ENCODE data around the gene KCNIP1.

Gene KCNIP1

GRCh38 chr5:170746961-170747340 lies 243.1 kb downstream of the KCNIP1 start:
- TF ChIP-seq RAD21 (IDR thresholded peaks at IDR 0.05; ENCODE audit: low read depth) = no peak
- TF ChIP-seq EGR1 (IDR thresholded peaks at IDR 0.05) = no peak
- TF ChIP-seq MAX (IDR thresholded peaks at IDR 0.05) = no peak
- no peak for TF ChIP-seq FOXM1 (IDR thresholded peaks at IDR 0.05; ENCODE audit: borderline replicate concordance, low read depth)
- TF ChIP-seq NFIC (IDR thresholded peaks at IDR 0.05) = no peak
- no peak for TF ChIP-seq REST (IDR thresholded peaks at IDR 0.05; ENCODE audit: low read depth)

GRCh38 chr5:170747357-170747756 lies 243.5 kb downstream of the KCNIP1 start:
- TF ChIP-seq REST (IDR thresholded peaks at IDR 0.05; ENCODE audit: low read depth) (no peak), NFIC (IDR thresholded peaks at IDR 0.05) (no peak), YY1 (IDR thresholded peaks at IDR 0.05; ENCODE audit: low read depth) (no peak), USF1 (IDR thresholded peaks at IDR 0.05) (no peak), TCF12 (IDR thresholded peaks at IDR 0.05; ENCODE audit: low read depth) (no peak), TAF1 (IDR thresholded peaks at IDR 0.05; ENCODE audit: low read depth) (no peak), EP300 (IDR thresholded peaks at IDR 0.05; ENCODE audit: borderline replicate concordance) (no peak), CEBPB (IDR thresholded peaks at IDR 0.05) (no peak), TEAD4 (IDR thresholded peaks at IDR 0.05) (no peak), CREB1 (IDR thresholded peaks at IDR 0.05; ENCODE audit: low read depth) (no peak), ZBTB7A (IDR thresholded peaks at IDR 0.05; ENCODE audit: low read depth) (no peak), EGR1 (IDR thresholded peaks at IDR 0.05) (no peak)

GRCh38 chr5:170747851-170748250 lies 244.0 kb downstream of the KCNIP1 start:
- peak; percentile 50 for TF ChIP-seq RAD21 (IDR thresholded peaks at IDR 0.05; ENCODE audit: low read depth)
- no peak for TF ChIP-seq EP300 (IDR thresholded peaks at IDR 0.05; ENCODE audit: borderline replicate concordance)
- TF ChIP-seq CEBPB (IDR thresholded peaks at IDR 0.05) = no peak

- TF ChIP-seq TCF12 (IDR thresholded peaks at IDR 0.05; ENCODE audit: low read depth) (no peak), TEAD4 (IDR thresholded peaks at IDR 0.05) (no peak), CREB1 (IDR thresholded peaks at IDR 0.05; ENCODE audit: low read depth) (no peak), RAD21 (IDR thresholded peaks at IDR 0.05; ENCODE audit: low read depth) (no peak), ZBTB7A (IDR thresholded peaks at IDR 0.05; ENCODE audit: low read depth) (no peak), NFIC (IDR thresholded peaks at IDR 0.05) (no peak), MAX (IDR thresholded peaks at IDR 0.05) (no peak), FOXM1 (IDR thresholded peaks at IDR 0.05; ENCODE audit: borderline replicate concordance, low read depth) (no peak), TAF1 (IDR thresholded peaks at IDR 0.05; ENCODE audit: low read depth) (no peak), CEBPB (IDR thresholded peaks at IDR 0.05) (no peak), YY1 (IDR thresholded peaks at IDR 0.05; ENCODE audit: low read depth) (no peak), USF1 (IDR thresholded peaks at IDR 0.05) (no peak), EGR1 (IDR thresholded peaks at IDR 0.05) (no peak), REST (IDR thresholded peaks at IDR 0.05; ENCODE audit: low read depth) (no peak), EP300 (IDR thresholded peaks at IDR 0.05; ENCODE audit: borderline replicate concordance) (no peak)
Observed at GRCh38 chr5:170748951-170749471, 245.2 kb downstream of the KCNIP1 start.

GRCh38 chr5:170749911-170750431 lies 246.2 kb downstream of the KCNIP1 start:
- TF ChIP-seq CREB1 (IDR thresholded peaks at IDR 0.05; ENCODE audit: low read depth) = no peak
- TF ChIP-seq FOXM1 (IDR thresholded peaks at IDR 0.05; ENCODE audit: borderline replicate concordance, low read depth) = no peak
- TF ChIP-seq CEBPB (IDR thresholded peaks at IDR 0.05) = no peak
- TF ChIP-seq NFIC (IDR thresholded peaks at IDR 0.05) = no peak
- no peak for TF ChIP-seq USF1 (IDR thresholded peaks at IDR 0.05)
- no peak for TF ChIP-seq RAD21 (IDR thresholded peaks at IDR 0.05; ENCODE audit: low read depth)
- no peak for TF ChIP-seq TAF1 (IDR thresholded peaks at IDR 0.05; ENCODE audit: low read depth)
- TF ChIP-seq EP300 (IDR thresholded peaks at IDR 0.05; ENCODE audit: borderline replicate concordance) = no peak
- TF ChIP-seq ZBTB7A (IDR thresholded peaks at IDR 0.05; ENCODE audit: low read depth) = no peak
- no peak for TF ChIP-seq MAX (IDR thresholded peaks at IDR 0.05)
- no peak for TF ChIP-seq TCF12 (IDR thresholded peaks at IDR 0.05; ENCODE audit: low read depth)
- TF ChIP-seq REST (IDR thresholded peaks at IDR 0.05; ENCODE audit: low read depth) = no peak
- TF ChIP-seq YY1 (IDR thresholded peaks at IDR 0.05; ENCODE audit: low read depth) = no peak
- no peak for TF ChIP-seq EGR1 (IDR thresholded peaks at IDR 0.05)

All from Ishikawa (cell line).